Fibroblast of lung (primary cell): ENCODE data around the gene FOLR2. TPM values are rescaled to one million over a fixed set of nuclear protein-coding genes. Genes with fewer than 3 reads are reported as not detected.
A peak's percentile ranks its signal among the peaks of the same experiment; 100 is the strongest.

ENCODE experiments used
- DNase-seq, 2 donors: peaks; one replicate each; pipeline versions ENCODE4 v3.0.0 to v3.0.0-alpha.2; 2010; ENCODE audit warnings: low read depth in 2 of 2
- H2AFZ ChIP-seq: 2 replicates; pipeline ENCODE4 v1.5.1; 2012; ENCODE audit warnings: low read length, control low read depth, inconsistent platforms
- H3K27ac ChIP-seq: 2 replicates; pipeline ENCODE4 v1.5.1; 2011; ENCODE audit warnings: low read length, control low read depth; ENCODE audit not compliant: insufficient read depth
- H3K27me3 ChIP-seq: 2 replicates; pipeline ENCODE4 v1.5.1; 2011; ENCODE audit warnings: mild to moderate bottlenecking, low read length; ENCODE audit not compliant: control insufficient read depth, insufficient read depth
- H3K36me3 ChIP-seq: 2 replicates; pipeline ENCODE4 v1.5.1; 2011; ENCODE audit warnings: low read length; ENCODE audit not compliant: control insufficient read depth, insufficient read depth
- H3K4me1 ChIP-seq: 2 replicates; pipeline ENCODE4 v1.5.1; 2011; ENCODE audit warnings: low read length; ENCODE audit not compliant: control insufficient read depth, insufficient read depth; ENCODE audit errors: extremely low read depth
- H3K4me2 ChIP-seq: 2 replicates; pipeline ENCODE4 v1.5.1; 2011; ENCODE audit warnings: low read length, control low read depth; ENCODE audit not compliant: insufficient read depth; ENCODE audit errors: extremely low read depth
- H3K4me3 ChIP-seq, 4 experiments: fragments of 200-600 bp in 1 of 4; sonication (generic) in 1 of 4; replicated peaks in 1 of 4; 2 replicates each; pipeline ENCODE4 v1.5.1; 2011 to 2016; ENCODE audit warnings: low read length in 4 of 4, low read depth in 3 of 4, mild to moderate bottlenecking in 3 of 4, control low read depth in 2 of 4, inconsistent platforms in 1 of 4, mixed read lengths in 1 of 4; ENCODE audit not compliant: insufficient read depth in 1 of 4; ENCODE audit errors: control extremely low read depth in 1 of 4
- H3K79me2 ChIP-seq: 2 replicates; pipeline ENCODE4 v1.5.1; 2012; ENCODE audit warnings: mild to moderate bottlenecking, low read length, inconsistent platforms; ENCODE audit not compliant: control insufficient read depth, insufficient read depth
- H3K9ac ChIP-seq: 2 replicates; pipeline ENCODE4 v1.5.1; 2011; ENCODE audit warnings: mild to moderate bottlenecking, low read length, control low read depth; ENCODE audit not compliant: insufficient read depth
- H3K9me3 ChIP-seq: 2 replicates; pipeline ENCODE4 v1.5.1; 2012; ENCODE audit warnings: low read depth, low read length; ENCODE audit not compliant: control insufficient read depth, insufficient read depth
- H4K20me1 ChIP-seq: 2 replicates; pipeline ENCODE4 v1.5.1; 2011; ENCODE audit warnings: low read length; ENCODE audit not compliant: control insufficient read depth, insufficient read depth; ENCODE audit errors: extremely low read depth
- EZH2 ChIP-seq: IDR thresholded peaks from 2 replicates; pipeline ENCODE4 v1.5.1; 2012; ENCODE audit warnings: low read length, control low read depth, mild to moderate bottlenecking; ENCODE audit errors: missing control alignments
- polyA plus RNA-seq, 2 donors: library from polyadenylated mRNA; depleted of rRNA in 1 of 2; stranded (reverse) in 1 of 2; unstranded in 1 of 2; fragments of >200 nt; gene quantifications; 2 replicates each; pipeline ENCODE4 v1.2.1, GENCODE V29; 2011 to 2012; ENCODE audit warnings: missing spikeins in 1 of 2
- total RNA-seq: library from RNA; depleted of rRNA; stranded (reverse); fragments of >200 nt; gene quantifications from 2 replicates; pipeline ENCODE4 v1.2.1, GENCODE V29; 2014
- TF ChIP-seq, protein P1 (sequence below), 2 donors: IDR thresholded peaks in 1 of 2; conservative IDR thresholded peaks in 1 of 2; 1 replicate in 1 of 2; 2 replicates in 1 of 2; pipeline ENCODE4 v1.5.1; 2011 to 2012; ENCODE audit warnings: low read length in 2 of 2, control low read depth in 1 of 2, inconsistent platforms in 1 of 2, low read depth in 1 of 2, mild to moderate bottlenecking in 1 of 2

The FOLR2 gene
- total and polyA plus RNA-seq, 2 donors (not counting 1 experiment from before 2014, with no cell fraction given): not detected

- DNase-seq: no peak
- no peaks in the 10 kb centered on the region for H3K36me3 ChIP-seq
- H3K27ac ChIP-seq: no peak overlapping the region
- peak; percentile 100 for TF ChIP-seq EZH2
- TF ChIP-seq, protein P1, sequence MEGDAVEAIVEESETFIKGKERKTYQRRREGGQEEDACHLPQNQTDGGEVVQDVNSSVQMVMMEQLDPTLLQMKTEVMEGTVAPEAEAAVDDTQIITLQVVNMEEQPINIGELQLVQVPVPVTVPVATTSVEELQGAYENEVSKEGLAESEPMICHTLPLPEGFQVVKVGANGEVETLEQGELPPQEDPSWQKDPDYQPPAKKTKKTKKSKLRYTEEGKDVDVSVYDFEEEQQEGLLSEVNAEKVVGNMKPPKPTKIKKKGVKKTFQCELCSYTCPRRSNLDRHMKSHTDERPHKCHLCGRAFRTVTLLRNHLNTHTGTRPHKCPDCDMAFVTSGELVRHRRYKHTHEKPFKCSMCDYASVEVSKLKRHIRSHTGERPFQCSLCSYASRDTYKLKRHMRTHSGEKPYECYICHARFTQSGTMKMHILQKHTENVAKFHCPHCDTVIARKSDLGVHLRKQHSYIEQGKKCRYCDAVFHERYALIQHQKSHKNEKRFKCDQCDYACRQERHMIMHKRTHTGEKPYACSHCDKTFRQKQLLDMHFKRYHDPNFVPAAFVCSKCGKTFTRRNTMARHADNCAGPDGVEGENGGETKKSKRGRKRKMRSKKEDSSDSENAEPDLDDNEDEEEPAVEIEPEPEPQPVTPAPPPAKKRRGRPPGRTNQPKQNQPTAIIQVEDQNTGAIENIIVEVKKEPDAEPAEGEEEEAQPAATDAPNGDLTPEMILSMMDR (conservative IDR thresholded peaks at IDR 0.05 in 1 of 2, IDR thresholded peaks at IDR 0.05 in 1 of 2; ENCODE audit: low read depth in 1 of 2, low read length in 2 of 2): no peak
- no peaks in the 10 kb centered on the region for H4K20me1 ChIP-seq
- H3K27me3 ChIP-seq: peaks cover 69% of the 10 kb centered on the region
- no peak overlapping the region for H3K9ac ChIP-seq
- no peaks in the 10 kb centered on the region for H3K9me3 ChIP-seq
- no peak overlapping the region for H2AFZ ChIP-seq
- H3K4me1 ChIP-seq: no peaks in the 10 kb centered on the region
- H3K79me2 ChIP-seq: no peaks in the 10 kb centered on the region
- H3K4me2 ChIP-seq: no peak overlapping the region
- no peak overlapping the region for H3K4me3 ChIP-seq
Measured at GRCh38 chr11:72244361-72245262, 28.0 kb downstream of the FOLR2 start.

DNA sequence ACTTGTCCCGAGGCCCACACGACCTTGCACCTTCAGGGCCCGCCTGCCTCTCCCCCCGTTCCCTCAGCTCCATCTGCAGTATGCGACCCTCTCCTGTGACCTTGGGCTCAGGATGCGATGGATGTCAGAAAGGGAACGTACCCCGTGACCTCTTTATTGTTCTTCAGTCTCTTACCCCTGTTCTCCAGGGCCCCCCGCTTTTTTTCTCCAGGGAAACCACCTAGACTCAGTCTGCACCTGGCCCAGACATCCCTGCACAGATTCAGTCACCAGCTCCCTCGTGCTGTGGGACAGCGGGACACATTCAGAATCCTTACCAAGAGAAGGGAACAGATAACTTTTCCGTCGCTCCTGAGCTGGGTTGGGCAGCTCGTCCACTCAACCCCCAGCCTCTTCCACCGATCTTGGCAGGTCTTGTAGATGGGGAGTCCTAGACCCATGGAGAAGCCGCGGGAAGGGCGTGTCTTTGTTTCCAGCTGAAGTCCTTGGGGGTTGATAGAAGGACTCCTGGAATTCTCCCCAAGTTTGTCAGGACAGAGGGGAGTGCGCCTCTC is 28.7 kb downstream of the FOLR2 start:
- peaks cover 75% of the 10 kb centered on the region for H3K27me3 ChIP-seq
- H3K4me3 ChIP-seq: no peak overlapping the region
- no peaks in the 10 kb centered on the region for H3K4me1 ChIP-seq
- H3K9ac ChIP-seq: no peak overlapping the region
- H3K27ac ChIP-seq: no peak overlapping the region
- DNase-seq: no peak
- no peaks in the 10 kb centered on the region for H4K20me1 ChIP-seq
- no peaks in the 10 kb centered on the region for H3K79me2 ChIP-seq
- no peak overlapping the region for H2AFZ ChIP-seq
- H3K9me3 ChIP-seq: no peaks in the 10 kb centered on the region
- TF ChIP-seq, protein P1 (conservative IDR thresholded peaks at IDR 0.05 in 1 of 2, IDR thresholded peaks at IDR 0.05 in 1 of 2; ENCODE audit: low read depth in 1 of 2, low read length in 2 of 2): no peak
- no peak for TF ChIP-seq EZH2
- no peak overlapping the region for H3K4me2 ChIP-seq
- no peaks in the 10 kb centered on the region for H3K36me3 ChIP-seq

DNA sequence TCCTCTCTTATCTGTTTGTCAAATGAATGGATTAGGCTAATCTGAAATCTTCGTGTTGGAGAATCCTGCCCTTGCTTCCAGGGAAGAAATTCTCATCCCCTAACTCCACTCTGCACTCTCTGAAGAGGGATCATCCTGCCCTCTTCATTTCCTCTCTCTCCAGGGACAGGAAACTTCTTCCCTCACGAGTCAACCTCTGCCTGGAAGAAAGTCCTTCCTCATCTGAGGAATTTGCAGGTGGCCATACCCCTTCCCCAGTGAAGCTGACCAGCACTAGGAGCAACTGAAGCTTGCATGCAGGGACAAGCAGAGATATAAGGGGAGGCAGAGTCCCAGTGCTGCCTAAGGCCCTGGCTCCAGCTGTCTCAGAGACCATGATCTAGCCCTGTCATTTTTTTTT is 31.0 kb downstream of the FOLR2 start:
- TF ChIP-seq, protein P1 (conservative IDR thresholded peaks at IDR 0.05 in 1 of 2, IDR thresholded peaks at IDR 0.05 in 1 of 2; ENCODE audit: low read depth in 1 of 2, low read length in 2 of 2): no peak
- TF ChIP-seq EZH2: no peak
- Histone ChIP-seq H3K36me3 (no peaks in the 10 kb centered on the region), H3K9me3 (no peaks in the 10 kb centered on the region), H3K4me3 (no peak overlapping the region), H2AFZ (no peak overlapping the region), H4K20me1 (no peaks in the 10 kb centered on the region), H3K27ac (no peak overlapping the region), H3K4me1 (no peaks in the 10 kb centered on the region), H3K79me2 (no peaks in the 10 kb centered on the region), H3K27me3 (peaks cover 67% of the 10 kb centered on the region), H3K9ac (no peak overlapping the region), H3K4me2 (no peak overlapping the region)
- no peak for DNase-seq
